ENCODE data around the gene DCUN1D1. TPM values are rescaled to one million over a fixed set of nuclear protein-coding genes. Genes with fewer than 3 reads are reported as not detected.

Gene DCUN1D1
- total RNA-seq, 4 donors from 2014 or later = 31.1 to 41.1 (median 34.0) TPM

GRCh38 chr3:182989566-182989965 lies 9.2 kb upstream of the DCUN1D1 start:
- Histone ChIP-seq H3K27ac (replicated peaks in 1 of 4) (no peak overlapping the region), H3K9me3 (peaks cover 0 to 2% (median 0%) of the 10 kb centered on the region in 4 donors), H3K27me3 (no peaks in the 10 kb centered on the region), H3K4me3 (no peak overlapping the region), H3K4me1 (no peaks in the 10 kb centered on the region), H3K36me3 (no peaks in the 10 kb centered on the region)
- intact Hi-C loops (cut with DNase I) = no loop called here
- TF ChIP-seq POLR2A (IDR thresholded peaks at IDR 0.05; ENCODE audit: low read depth) (no peak), POLR2AphosphoS5 (IDR thresholded peaks at IDR 0.05) (no peak), CTCF (IDR thresholded peaks at IDR 0.05) (no peak), EP300 (IDR thresholded peaks at IDR 0.05) (no peak)
- 90% methylated on average over 3 of the region's 3 CpGs for WGBS
- DNase-seq (ENCODE audit: extremely low spot score) = no peak

GRCh38 chr3:182986021-182986420 lies 5.7 kb upstream of the DCUN1D1 start:
- DNase-seq (ENCODE audit: extremely low spot score) = no peak
- TF ChIP-seq CTCF (IDR thresholded peaks at IDR 0.05) = no peak
- TF ChIP-seq POLR2AphosphoS5 (IDR thresholded peaks at IDR 0.05) = no peak
- TF ChIP-seq POLR2A (IDR thresholded peaks at IDR 0.05; ENCODE audit: low read depth) = no peak
- TF ChIP-seq EP300 (IDR thresholded peaks at IDR 0.05) = no peak
- intact Hi-C loops (cut with DNase I) = no loop called here
- Histone ChIP-seq H3K9me3 (no peaks in the 10 kb centered on the region), H3K4me3 (no peak overlapping the region), H3K27ac (replicated peaks in 1 of 4) (no peak overlapping the region), H3K4me1 (peaks cover 3 to 4% (median 3%) of the 10 kb centered on the region in 4 donors), H3K36me3 (no peaks in the 10 kb centered on the region), H3K27me3 (no peaks in the 10 kb centered on the region)
- WGBS = 83% methylated on average over 5 of the region's 6 CpGs

GRCh38 chr3:182983876-182984275 lies 3.5 kb upstream of the DCUN1D1 start:
- Histone ChIP-seq H3K4me3 (no peak overlapping the region), H3K36me3 (no peaks in the 10 kb centered on the region), H3K4me1 (peaks cover 12 to 15% (median 13%) of the 10 kb centered on the region in 4 donors), H3K27me3 (no peaks in the 10 kb centered on the region), H3K27ac (replicated peaks in 1 of 4) (no peak overlapping the region), H3K9me3 (no peaks in the 10 kb centered on the region)
- intact Hi-C loops (cut with DNase I) = no loop called here
- DNase-seq (ENCODE audit: extremely low spot score) = no peak
- TF ChIP-seq EP300 (IDR thresholded peaks at IDR 0.05) (no peak), POLR2A (IDR thresholded peaks at IDR 0.05; ENCODE audit: low read depth) (no peak), POLR2AphosphoS5 (IDR thresholded peaks at IDR 0.05) (no peak), CTCF (IDR thresholded peaks at IDR 0.05) (no peak)

GRCh38 chr3:182981038-182981380 lies 671 bp upstream of the DCUN1D1 start:
- WGBS = 72% methylated on average over 10 of the region's 10 CpGs
- Histone ChIP-seq H3K27me3 (no peaks in the 10 kb centered on the region), H3K36me3 (no peaks in the 10 kb centered on the region), H3K27ac (replicated peaks in 1 of 4) (peak overlapping the region; percentile 87 to 94 (median 91)), H3K4me3 (peak overlapping the region; percentile 78 to 99 (median 96)), H3K4me1 (peaks cover 17 to 30% (median 26%) of the 10 kb centered on the region in 4 donors), H3K9me3 (no peaks in the 10 kb centered on the region)
- TF ChIP-seq EP300 (IDR thresholded peaks at IDR 0.05) = no peak
- TF ChIP-seq POLR2A (IDR thresholded peaks at IDR 0.05; ENCODE audit: low read depth) = no peak
- no peak for TF ChIP-seq POLR2AphosphoS5 (IDR thresholded peaks at IDR 0.05)
- no peak for TF ChIP-seq CTCF (IDR thresholded peaks at IDR 0.05)
- no peak for DNase-seq (ENCODE audit: extremely low spot score)
- intact Hi-C loops (cut with DNase I) = no loop called here

- peak overlapping the region; percentile 78 to 99 (median 96) for H3K4me3 ChIP-seq
- intact Hi-C loops (cut with DNase I) = no loop called here
- H3K27ac ChIP-seq (replicated peaks in 1 of 4) = peak overlapping the region; percentile 87 to 94 (median 91)
- DNase-seq (ENCODE audit: extremely low spot score) = no peak
- no peaks in the 10 kb centered on the region for H3K9me3 ChIP-seq
- WGBS = 0% methylated on average over 18 of the region's 29 CpGs
- no peaks in the 10 kb centered on the region for H3K36me3 ChIP-seq
- H3K27me3 ChIP-seq = no peaks in the 10 kb centered on the region
- no peak for TF ChIP-seq CTCF (IDR thresholded peaks at IDR 0.05)
- TF ChIP-seq POLR2AphosphoS5 (IDR thresholded peaks at IDR 0.05) = peak in 1 of 2 donors; percentile 10
- H3K4me1 ChIP-seq = peaks cover 17 to 30% (median 26%) of the 10 kb centered on the region in 4 donors
Observed at GRCh38 chr3:182979674-182980191, 605 bp downstream of the DCUN1D1 start.

Data from esophagus muscularis mucosa (tissue), 4 donors.